HCT116 (cell line): ENCODE results near the gene LIM2. TPM values are rescaled to one million over a fixed set of nuclear protein-coding genes. Genes with fewer than 3 reads are reported as not detected.

Experiments used
- ATAC-seq: fragments of 200-7000 bp; cut with Tn5 transposase; 2 replicates; pipeline ENCODE4 v1.9.1; 2020; ENCODE audit warnings: mild to moderate bottlenecking, moderate library complexity
- BruUV-seq: library from RNA; stranded (reverse); fragments of 400-500 nt; replicated peaks from 2 replicates; lab custom pipeline; 2021; lab: Mats Ljungman, UMichigan
- CTCF ChIA-PET: fragments of 300-600 bp; sonication (Branson Sonifier 250); formaldehyde crosslinking; loops from one replicate; lab custom pipeline; 2021; ENCODE audit warnings: antibody characterized with exemption; lab: Charles Lee
- POLR2A ChIA-PET: fragments of 300-600, 350-600 bp; sonication (Branson Sonifier 250); formaldehyde crosslinking; loops from one replicate; lab custom pipeline; 2021; ENCODE audit warnings: antibody characterized with exemption; lab: Charles Lee
- RAD21 ChIA-PET, 2 experiments: fragments of 300-600 bp; sonication (Branson Sonifier 250); formaldehyde crosslinking; loops; one replicate each; lab custom pipeline; 2023; ENCODE audit warnings: low total read pairs in 2 of 2; ENCODE audit not compliant: uncharacterized antibody in 2 of 2, unreplicated experiment in 2 of 2, low non-redundant PET in 1 of 2; lab: Charles Lee
- DNase-seq: peaks from one replicate; pipeline ENCODE4 v3.0.0-alpha.2; 2010; ENCODE audit warnings: low read depth, low spot score
- H2AFZ ChIP-seq: fragments of 200-600 bp; shearing (Covaris generic), sonication (generic); 2 replicates; pipeline ENCODE4 v1.6.1; 2017; ENCODE audit warnings: low read depth, mixed run types, mixed read lengths, antibody characterized with exemption, low read length; ENCODE audit not compliant: poor library complexity, severe bottlenecking
- H3K27ac ChIP-seq: 2 replicates; pipeline ENCODE4 v1.5.1; 2012; ENCODE audit warnings: low read depth, low read length
- H3K27me3 ChIP-seq: fragments of 200-600 bp; sonication (generic); 2 replicates; pipeline ENCODE4 v1.6.1; 2016; ENCODE audit warnings: mixed run types, low read length, mixed read lengths; ENCODE audit not compliant: insufficient read depth
- H3K36me3 ChIP-seq, 2 experiments: fragments of 200-500 bp in 1 of 2; fragments of 200-600 bp in 1 of 2; sonication (Bioruptor generic) in 1 of 2; sonication (generic) in 1 of 2; 2 replicates each; pipeline versions ENCODE4 v1.5.1 to v1.6.1; 2014 to 2016; ENCODE audit warnings: low read length in 2 of 2, inconsistent platforms in 1 of 2, mixed read lengths in 1 of 2, mixed run types in 1 of 2; ENCODE audit not compliant: insufficient read depth in 2 of 2, control insufficient read depth in 1 of 2
- H3K4me1 ChIP-seq, 2 experiments: fragments of 200-600 bp in 1 of 2; sonication (generic) in 1 of 2; 2 replicates each; pipeline versions ENCODE4 v1.5.1 to v1.6.1; 2012 to 2017; ENCODE audit warnings: low read length in 2 of 2, inconsistent platforms in 1 of 2, mild to moderate bottlenecking in 1 of 2, mixed read lengths in 1 of 2, mixed run types in 1 of 2, moderate library complexity in 1 of 2; ENCODE audit not compliant: insufficient read depth in 2 of 2, control insufficient read depth in 1 of 2
- H3K4me2 ChIP-seq: fragments of 200-600 bp; sonication (generic); 2 replicates; pipeline ENCODE4 v1.6.1; 2017; ENCODE audit warnings: mixed run types, low read length, mixed read lengths
- H3K4me3 ChIP-seq, 2 experiments: fragments of 200-600 bp in 1 of 2; sonication (generic) in 1 of 2; replicated peaks in 1 of 2; 2 replicates each; pipeline ENCODE4 v1.5.1; 2011 to 2016; ENCODE audit warnings: low read length in 2 of 2, control low read depth in 1 of 2, low read depth in 1 of 2, mild to moderate bottlenecking in 1 of 2, mixed read lengths in 1 of 2, mixed run types in 1 of 2
- H3K79me2 ChIP-seq: fragments of 200-600 bp; sonication (generic); 2 replicates; pipeline ENCODE4 v1.6.1; 2017; ENCODE audit warnings: mild to moderate bottlenecking, mixed run types, low read length, moderate library complexity, mixed read lengths; ENCODE audit not compliant: insufficient read depth
- H3K9ac ChIP-seq: fragments of 200-600 bp; sonication (generic); 2 replicates; pipeline ENCODE4 v1.6.1; 2016; ENCODE audit warnings: low read length, mixed read lengths
- H3K9me2 ChIP-seq: fragments of 200-600 bp; sonication (generic), shearing (Covaris generic); 2 replicates; pipeline ENCODE4 v1.6.1; 2017; ENCODE audit warnings: mixed run types, mild to moderate bottlenecking, moderate library complexity; ENCODE audit not compliant: insufficient read depth
- H3K9me3 ChIP-seq, 2 experiments: fragments of 200-500 bp in 1 of 2; fragments of 200-600 bp in 1 of 2; sonication (Bioruptor generic) in 1 of 2; sonication (generic) in 1 of 2; 2 replicates each; pipeline ENCODE4 v1.6.1; 2014 to 2017; ENCODE audit warnings: low read length in 2 of 2, mixed read lengths in 2 of 2, inconsistent platforms in 1 of 2, low read depth in 1 of 2, mild to moderate bottlenecking in 1 of 2, mixed run types in 1 of 2, moderate library complexity in 1 of 2; ENCODE audit not compliant: control insufficient read depth in 1 of 2, insufficient read depth in 1 of 2
- H4K20me1 ChIP-seq: fragments of 200-600 bp; sonication (generic), shearing (Covaris generic); 2 replicates; pipeline ENCODE4 v1.6.1; 2017; ENCODE audit warnings: mixed run types, mild to moderate bottlenecking, moderate library complexity; ENCODE audit not compliant: insufficient read depth
- CBX3 ChIP-seq: IDR thresholded peaks from 2 replicates; pipeline ENCODE4 v1.6.1; 2012; ENCODE audit warnings: low read depth
- CEBPB ChIP-seq: IDR thresholded peaks from 2 replicates; pipeline ENCODE4 v1.6.1; 2012; ENCODE audit warnings: low read depth
- CTCF ChIP-seq, 3 experiments: fragments of 200-600 bp in 1 of 3; sonication (generic) in 1 of 3; IDR thresholded peaks in 2 of 3; conservative IDR thresholded peaks in 1 of 3; 2 replicates each; pipeline ENCODE4 v1.5.1; 2012 to 2017; ENCODE audit warnings: low read depth in 2 of 3, low read length in 2 of 3, antibody characterized with exemption in 1 of 3, borderline replicate concordance in 1 of 3, control low read depth in 1 of 3, mild to moderate bottlenecking in 1 of 3, mixed read lengths in 1 of 3, mixed run types in 1 of 3, moderate library complexity in 1 of 3; ENCODE audit not compliant: insufficient read depth in 1 of 3
- EGR1 ChIP-seq: IDR thresholded peaks from 2 replicates; pipeline ENCODE4 v1.6.1; 2012; ENCODE audit warnings: low read depth
- ELF1 ChIP-seq: IDR thresholded peaks from 2 replicates; pipeline ENCODE4 v1.6.1; 2012; ENCODE audit warnings: low read depth, borderline replicate concordance
- EZH2phosphoT487 ChIP-seq: fragments of 200-600 bp; IDR thresholded peaks from 2 replicates; pipeline ENCODE4 v1.6.1; 2018; ENCODE audit warnings: antibody characterized with exemption, borderline replicate concordance
- JUND ChIP-seq: IDR thresholded peaks from 2 replicates; pipeline ENCODE4 v1.6.1; 2012
- RAD21 ChIP-seq: IDR thresholded peaks from 2 replicates; pipeline ENCODE4 v1.6.1; 2012; ENCODE audit warnings: low read depth, mild to moderate bottlenecking
- SIN3A ChIP-seq: IDR thresholded peaks from 2 replicates; pipeline ENCODE4 v1.6.1; 2012; ENCODE audit warnings: low read depth
- YY1 ChIP-seq: IDR thresholded peaks from 2 replicates; pipeline ENCODE4 v1.6.1; 2011; ENCODE audit warnings: low read length, low read depth, moderate library complexity, mild to moderate bottlenecking; ENCODE audit not compliant: insufficient replicate concordance; ENCODE audit errors: extremely low read depth
- ZBTB33 ChIP-seq: IDR thresholded peaks from 2 replicates; pipeline ENCODE4 v1.6.1; 2011; ENCODE audit warnings: mild to moderate bottlenecking, low read length, moderate library complexity; ENCODE audit not compliant: insufficient replicate concordance; ENCODE audit errors: extremely low read depth
- ZFX ChIP-seq: fragments of 450-650 bp; IDR thresholded peaks from 2 replicates; pipeline ENCODE4 v1.6.1; 2017
- ZNF274 ChIP-seq: fragments of 200-500 bp; sonication (Bioruptor generic); IDR thresholded peaks from 2 replicates; pipeline ENCODE4 v1.6.1; 2014; ENCODE audit warnings: mild to moderate bottlenecking, low read depth, low read length, inconsistent platforms
- intact Hi-C: fragments of 100-400 bp; cut with micrococcal nuclease; formaldehyde crosslinking; loops from 2 replicates; pipeline ENCODE4 v1.10.0; 2022
- total RNA-seq: library from RNA; stranded (reverse); gene quantifications from one replicate; pipeline ENCODE4 v1.2.1, GENCODE V29; 2021; ENCODE audit not compliant: unreplicated experiment

The LIM2 gene
- total RNA-seq, 1 experiment from 2014 or later: not detected

GRCh38 chr19:51430221-51430620 is 42.4 kb upstream of the LIM2 start:
- Histone ChIP-seq H3K4me2 (no peak overlapping the region), H3K9me2 (no peaks in the 10 kb centered on the region), H3K9me3 (no peaks in the 10 kb centered on the region), H3K36me3 (no peaks in the 10 kb centered on the region), H4K20me1 (no peaks in the 10 kb centered on the region), H3K27ac (no peak overlapping the region), H3K9ac (no peak overlapping the region), H3K4me1 (no peaks in the 10 kb centered on the region), H2AFZ (no peak overlapping the region), H3K4me3 (no peak overlapping the region), H3K27me3 (peaks cover 55% of the 10 kb centered on the region), H3K79me2 (no peaks in the 10 kb centered on the region)
- BruUV-seq: no TSS peak
- RAD21 ChIA-PET: no interaction called here
- intact Hi-C loops: no loop called here
- TF ChIP-seq ZNF274: no peak
- no peak for TF ChIP-seq CEBPB
- no peak for TF ChIP-seq CBX3
- TF ChIP-seq ELF1: no peak
- TF ChIP-seq ZBTB33: no peak
- TF ChIP-seq RAD21: no peak
- no peak for TF ChIP-seq EGR1
- ATAC-seq (no peak), DNase-seq (no peak)
- CTCF ChIA-PET: no interaction called here
- POLR2A ChIA-PET: no interaction called here

- ChIA-PET POLR2A (no interaction called here), RAD21 (no interaction called here), CTCF (interaction anchor here (0.7 kb wide), 1 partner anchor 49 kb away, joined by 3 read pairs; no protein-coding TSS in a partner anchor)
- Histone ChIP-seq H3K9me3 (no peaks in the 10 kb centered on the region), H3K4me2 (no peak overlapping the region), H3K4me3 (no peak overlapping the region), H3K4me1 (no peaks in the 10 kb centered on the region), H3K27ac (no peak overlapping the region), H3K79me2 (no peaks in the 10 kb centered on the region), H3K27me3 (peaks cover 55% of the 10 kb centered on the region), H2AFZ (no peak overlapping the region), H3K9ac (no peak overlapping the region), H3K9me2 (no peaks in the 10 kb centered on the region), H4K20me1 (no peaks in the 10 kb centered on the region), H3K36me3 (no peaks in the 10 kb centered on the region)
- no peak for DNase-seq
- ATAC-seq: no peak
- intact Hi-C loops: no loop called here
- no TSS peak for BruUV-seq
- no peak for TF ChIP-seq CBX3
- no peak for TF ChIP-seq ZBTB33
- TF ChIP-seq CTCF (IDR thresholded peaks at IDR 0.05 in 2 of 3, conservative IDR thresholded peaks at IDR 0.05 in 1 of 3; ENCODE audit: borderline replicate concordance in 1 of 3, insufficient read depth in 1 of 3, low read depth in 2 of 3, low read length in 2 of 3): no peak
- no peak for TF ChIP-seq ZFX
- TF ChIP-seq ELF1: no peak
- TF ChIP-seq EZH2phosphoT487: no peak
- no peak for TF ChIP-seq JUND
- no peak for TF ChIP-seq SIN3A
- TF ChIP-seq YY1: no peak
Observed at GRCh38 chr19:51427201-51427600, 39.4 kb upstream of the LIM2 start.
